GM19467 (cell line): Measurements from ENCODE around the gene RAD23B.

ENCODE experiments used
- ATAC-seq: cut with Tn5 transposase; IDR thresholded peaks from one replicate; pipeline ENCODE4 v1.9.1; 2021; ENCODE audit warnings: mild to moderate bottlenecking, moderate library complexity; ENCODE audit not compliant: unreplicated experiment

The RAD23B gene

DNA sequence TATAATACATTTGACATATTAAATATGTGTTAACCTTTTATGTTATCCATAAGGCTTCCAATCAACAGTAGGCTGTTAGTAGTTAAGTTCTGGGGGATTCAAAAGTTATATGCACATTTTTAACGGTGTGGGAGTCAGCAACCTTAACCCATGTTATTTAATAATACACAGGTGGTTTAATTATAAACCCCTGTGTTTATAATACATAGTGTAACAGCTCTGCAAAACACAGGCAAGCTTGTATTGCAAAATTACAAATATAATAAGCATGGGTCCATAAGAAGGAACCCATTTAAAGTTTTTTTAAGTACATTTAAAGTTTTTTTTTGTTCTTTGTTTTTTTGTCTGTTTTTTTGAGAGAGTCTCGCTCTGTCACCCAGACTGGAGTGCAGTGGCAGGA, 14.5 kb upstream of the RAD23B start:
- ATAC-seq = no peak

DNA sequence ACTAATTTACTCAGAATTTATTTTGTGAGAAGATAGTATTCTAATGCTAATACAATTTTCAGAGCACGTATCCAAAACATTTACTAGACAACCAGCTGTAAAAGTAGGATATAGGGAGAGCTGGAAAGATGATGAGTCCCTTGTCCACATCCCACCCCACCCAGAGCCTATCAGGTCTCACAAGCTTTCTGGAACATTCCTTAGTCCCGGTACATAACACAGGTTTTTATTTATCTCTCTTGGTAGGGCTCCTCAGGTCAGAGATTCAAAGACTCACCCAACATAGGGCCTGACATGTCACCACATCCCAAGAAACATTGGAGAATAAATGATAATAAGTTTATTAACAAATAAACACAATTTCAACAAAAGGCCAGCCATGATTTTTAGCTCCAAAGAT, 13.8 kb upstream of the RAD23B start:
- no peak for ATAC-seq

DNA sequence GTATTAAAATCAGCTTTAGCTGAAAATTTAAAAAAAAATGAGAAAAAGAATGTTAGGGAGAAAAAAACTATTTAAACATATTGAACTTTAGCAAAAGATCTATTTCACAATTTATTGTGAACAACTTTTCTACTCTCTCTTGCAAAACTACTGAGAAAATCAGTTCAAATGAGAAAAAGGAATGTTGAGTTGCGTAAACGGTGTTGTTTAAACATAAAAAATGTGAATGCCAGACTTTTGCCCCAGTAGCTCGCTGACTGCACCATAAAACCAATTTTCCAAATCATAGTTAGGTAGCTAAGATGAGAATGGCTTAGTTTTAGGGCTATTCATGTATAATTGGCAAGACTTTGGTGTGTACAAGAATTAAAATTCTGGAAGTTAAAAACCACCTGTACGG, 13.4 kb upstream of the RAD23B start:
- no peak for ATAC-seq

DNA sequence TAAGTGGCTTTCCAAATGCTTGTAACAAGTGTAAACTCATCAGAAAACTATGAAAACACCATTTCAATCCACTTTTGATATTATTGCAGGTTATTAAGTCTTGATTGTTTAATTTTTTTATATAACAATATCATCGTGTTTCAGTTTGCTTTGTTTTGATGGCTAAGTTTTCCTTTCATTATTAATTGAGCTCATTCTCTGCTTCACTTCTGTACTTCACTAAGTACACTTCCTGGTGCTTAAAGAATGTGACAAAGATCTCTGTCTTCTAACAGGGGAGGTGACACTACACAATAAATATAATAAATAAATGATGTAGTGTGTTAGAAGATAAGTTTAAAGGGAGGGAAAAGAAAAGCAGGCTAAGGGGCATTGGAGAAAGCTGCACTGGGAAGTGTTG, 13.0 kb upstream of the RAD23B start:
- no peak for ATAC-seq

DNA sequence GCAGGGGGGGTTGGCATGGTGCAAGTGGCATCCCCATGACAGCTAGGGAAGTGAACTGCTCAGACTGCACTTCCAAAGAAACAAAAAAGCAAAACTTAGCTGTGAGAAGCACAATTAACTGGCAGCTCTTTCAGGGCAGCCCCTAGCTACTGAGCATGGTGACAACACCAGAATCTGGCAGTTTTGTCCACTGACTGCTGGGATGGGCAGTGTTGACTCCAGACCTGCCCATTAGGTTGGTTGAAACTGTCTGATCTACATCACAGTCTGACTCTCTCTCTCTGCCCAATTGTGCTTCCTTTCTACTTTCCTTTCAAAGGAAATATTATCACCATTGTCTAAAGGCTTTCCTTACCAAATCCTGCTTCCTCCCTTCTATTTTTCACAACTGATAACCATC, 12.5 kb upstream of the RAD23B start:
- ATAC-seq = no peak

DNA sequence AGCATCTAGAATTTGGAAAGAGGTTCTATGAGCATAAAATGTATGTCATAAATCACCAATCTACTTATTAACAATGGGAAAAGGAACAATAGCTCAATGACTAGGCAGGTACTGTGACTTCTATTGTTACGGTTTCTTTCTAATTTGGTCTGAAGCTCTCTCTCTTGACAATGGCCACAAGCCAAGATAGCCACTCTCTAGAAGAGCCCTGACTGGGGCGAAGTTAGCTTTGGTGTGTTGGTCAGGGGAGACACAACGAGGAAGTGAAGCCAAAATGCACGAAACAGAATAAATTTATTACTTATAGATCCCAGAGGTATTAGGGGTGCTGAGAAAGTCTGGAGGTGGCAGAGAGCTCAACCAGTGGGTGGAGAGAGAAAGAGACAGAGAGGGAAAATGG, 9.4 kb upstream of the RAD23B start:
- no peak for ATAC-seq

DNA sequence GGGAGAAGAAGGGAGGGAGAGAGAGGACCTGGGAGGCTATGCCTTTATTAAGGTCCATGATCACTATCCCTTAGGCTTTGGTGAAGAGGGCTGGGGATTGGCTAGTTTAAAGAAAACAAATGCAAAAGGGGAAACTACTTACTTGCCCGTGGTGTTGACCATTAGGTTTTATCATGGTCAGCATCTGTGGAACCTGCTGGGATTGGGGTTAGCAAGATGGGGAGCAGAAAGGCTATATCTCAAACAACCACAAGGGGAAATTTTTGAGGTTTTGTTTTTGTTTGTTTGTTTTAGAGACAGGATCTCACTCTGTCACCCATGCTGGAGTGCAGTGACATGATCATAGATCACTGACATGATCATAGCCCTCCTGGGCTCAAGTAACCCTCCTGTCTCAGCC, 9.0 kb upstream of the RAD23B start:
- ATAC-seq = peak; percentile 70

DNA sequence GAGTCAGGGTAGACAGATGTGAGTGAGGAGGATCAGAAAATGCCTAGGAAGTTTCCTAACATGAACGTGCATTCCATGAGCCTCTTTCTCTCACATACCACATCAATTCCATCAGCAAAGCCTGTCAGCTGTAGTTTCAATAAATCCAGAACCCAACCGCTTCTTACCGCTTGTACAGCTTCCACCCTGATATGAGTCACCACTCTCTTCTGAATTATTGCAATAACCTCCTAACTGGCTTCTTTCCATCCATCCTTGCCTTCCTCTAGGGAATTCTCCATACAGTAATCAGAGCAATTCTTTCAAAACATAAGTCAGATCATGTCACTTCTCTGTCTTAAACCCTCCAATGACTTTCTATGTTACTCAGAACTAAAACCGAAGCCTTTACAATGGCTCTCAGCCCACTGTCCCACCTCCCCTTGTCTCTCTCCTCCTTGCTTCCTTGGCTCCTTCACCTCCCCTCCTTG, 8.1 kb upstream of the RAD23B start:
- no peak for ATAC-seq

DNA sequence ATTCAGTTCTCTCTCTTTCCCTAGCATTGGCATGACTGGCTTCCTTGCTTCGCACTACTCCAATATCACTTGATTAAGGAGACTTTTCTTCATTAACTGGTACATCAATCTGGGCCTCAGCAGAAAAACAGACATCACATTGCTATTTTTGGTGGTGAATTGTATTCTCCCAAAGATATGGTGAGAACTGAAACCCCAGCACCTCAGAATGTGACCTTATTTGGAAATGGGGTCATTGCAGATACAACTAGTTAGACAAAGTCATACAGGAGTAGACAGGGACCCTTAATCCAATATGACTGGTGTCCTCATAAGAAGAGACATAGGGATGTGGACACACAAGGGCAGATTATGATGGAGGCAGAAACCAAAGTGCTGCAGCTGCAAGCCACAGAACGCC, 7.5 kb upstream of the RAD23B start:
- ATAC-seq = no peak

DNA sequence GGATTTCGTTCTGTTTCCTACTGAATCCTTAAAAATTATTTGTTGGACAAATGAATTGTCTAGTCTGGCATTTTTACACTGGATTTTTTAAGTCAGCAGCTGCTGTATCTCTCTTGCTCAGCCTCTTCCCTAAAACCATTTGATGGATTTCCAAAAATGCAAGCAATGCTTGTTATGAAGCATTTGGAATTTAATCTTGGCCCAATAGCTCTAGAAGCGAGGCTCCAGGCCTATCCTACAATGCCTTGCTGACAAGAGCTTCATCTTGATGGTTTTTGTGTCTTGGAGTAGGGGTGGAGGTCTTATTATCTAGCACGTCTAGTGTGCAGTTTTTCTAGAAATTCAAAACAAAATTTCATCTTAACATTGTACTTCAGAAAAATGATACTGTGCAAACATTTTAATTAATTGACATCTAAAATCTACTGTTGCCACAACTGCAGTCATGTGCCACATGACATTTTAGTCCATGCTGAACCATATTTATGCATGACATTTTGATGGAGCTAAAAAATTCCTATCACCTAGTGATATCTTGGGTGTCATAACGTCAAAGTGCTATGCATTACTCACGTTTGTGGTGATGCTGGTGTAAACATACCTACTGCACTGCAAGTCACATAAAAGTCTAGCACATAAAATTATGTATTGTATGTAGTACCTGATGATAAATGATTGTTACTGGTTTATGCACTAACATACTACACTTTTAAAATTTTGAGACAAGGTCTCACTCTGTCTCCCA, 5.9 kb upstream of the RAD23B start:
- no peak for ATAC-seq

DNA sequence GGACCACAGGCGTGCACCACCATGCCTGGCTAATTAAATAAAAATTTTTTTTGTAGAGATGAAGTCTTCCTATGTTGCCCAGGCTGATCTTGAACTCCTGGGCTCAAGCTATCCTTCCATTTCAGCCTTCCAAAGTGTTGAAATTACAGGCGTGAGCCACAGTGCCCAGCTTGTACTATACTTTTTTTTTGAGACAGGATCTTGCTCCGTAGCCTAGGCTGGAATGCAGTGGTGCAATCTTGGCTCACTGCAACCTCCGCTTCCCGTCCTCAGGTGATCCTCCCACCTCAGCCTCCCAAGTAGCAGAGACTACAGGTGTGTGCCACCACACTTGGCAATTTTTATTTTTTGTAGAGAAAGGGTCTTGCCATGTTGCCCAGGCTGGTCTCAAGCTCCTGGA, 5.3 kb upstream of the RAD23B start:
- no peak for ATAC-seq

DNA sequence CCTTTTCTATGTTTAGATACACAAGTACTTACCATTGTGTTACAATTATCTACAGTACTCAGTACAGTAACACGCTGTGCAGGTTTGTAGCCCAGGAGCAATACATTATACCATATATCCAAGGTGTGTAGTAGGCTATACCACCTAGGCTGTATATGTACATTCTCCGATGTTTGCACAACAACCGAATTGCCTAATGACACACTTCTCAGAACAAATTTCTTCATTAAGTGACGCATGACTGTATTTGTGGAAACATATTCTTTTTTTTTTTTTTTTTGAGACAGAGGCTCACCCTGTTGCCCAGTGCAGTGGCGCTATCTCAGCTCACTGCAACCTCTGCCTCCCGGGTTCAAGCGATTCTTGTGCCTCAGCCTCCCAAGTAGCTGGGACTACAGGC, 4.0 kb upstream of the RAD23B start:
- ATAC-seq = no peak

DNA sequence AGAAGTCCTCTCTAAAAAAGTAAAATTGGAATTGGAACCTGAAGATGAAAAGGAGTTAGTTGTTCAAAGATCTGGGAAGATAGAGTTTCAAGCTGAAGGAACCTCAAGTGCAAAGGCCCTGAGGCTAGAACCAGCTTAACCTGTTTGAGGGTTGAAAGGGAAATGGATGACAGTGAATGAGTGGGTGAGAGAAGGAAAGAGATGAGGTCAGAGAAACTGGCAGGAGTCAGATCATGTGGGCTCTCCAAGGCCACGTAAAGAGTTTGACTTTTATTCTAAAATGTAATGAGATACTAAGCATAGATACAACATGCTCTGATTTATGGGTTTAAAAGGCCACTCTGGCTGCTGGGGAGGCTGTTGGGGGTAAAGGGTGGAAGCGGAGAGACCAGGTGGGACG, 2.5 kb upstream of the RAD23B start:
- ATAC-seq = no peak

DNA sequence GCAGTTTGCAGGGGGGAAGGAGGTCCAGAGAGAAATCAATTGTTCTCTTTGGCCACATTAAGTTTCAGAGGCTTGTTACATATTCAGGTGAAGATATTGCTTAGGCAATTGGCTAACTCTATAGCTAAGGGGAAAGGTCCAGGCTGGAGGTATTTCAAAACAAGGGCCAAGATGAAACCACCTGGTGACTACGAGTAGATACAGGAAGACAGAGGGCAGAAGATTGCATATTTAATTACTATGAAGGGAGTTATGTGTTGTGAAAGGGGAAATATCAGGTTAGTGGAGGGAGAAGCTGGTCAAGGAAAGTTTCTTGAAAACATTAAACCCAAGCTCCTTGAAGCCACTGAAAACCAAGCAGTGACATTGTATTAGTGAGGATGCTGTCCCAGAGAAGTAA, 1.9 kb upstream of the RAD23B start:
- ATAC-seq = no peak

DNA sequence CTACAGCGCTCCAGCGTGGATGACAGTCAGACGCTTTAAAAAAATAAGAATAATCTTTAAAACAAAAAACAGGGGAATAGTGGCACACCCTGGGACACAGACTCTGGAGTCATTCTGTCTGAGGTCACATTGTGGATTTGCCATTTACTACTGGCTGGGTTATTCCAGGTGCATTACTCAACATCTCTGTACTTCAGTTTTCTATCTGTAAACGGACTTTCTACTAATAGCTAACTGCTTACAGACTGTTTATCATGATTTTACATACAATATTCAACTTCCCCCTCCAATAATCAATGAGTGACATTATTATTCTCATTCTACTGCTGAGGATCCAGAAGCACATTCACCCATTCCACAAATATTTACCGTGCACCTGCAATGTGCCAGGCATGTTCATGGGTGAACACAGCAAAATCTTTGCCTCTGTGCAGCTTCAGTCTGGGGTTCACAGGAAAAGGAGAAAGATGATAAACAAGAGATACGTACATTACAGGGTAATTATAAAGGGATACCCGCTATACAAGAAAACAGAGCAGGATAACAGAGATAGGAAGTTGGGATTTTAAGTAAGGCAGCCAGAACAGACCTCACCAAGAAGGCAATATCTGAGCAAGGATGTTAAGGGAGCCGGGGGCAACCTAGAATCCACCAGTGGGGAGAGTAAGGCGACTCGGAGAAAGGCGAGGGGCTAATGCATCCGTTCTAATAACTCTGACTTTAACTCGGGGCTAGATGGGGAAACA, 984 bp upstream of the RAD23B start:
- ATAC-seq = no peak

DNA sequence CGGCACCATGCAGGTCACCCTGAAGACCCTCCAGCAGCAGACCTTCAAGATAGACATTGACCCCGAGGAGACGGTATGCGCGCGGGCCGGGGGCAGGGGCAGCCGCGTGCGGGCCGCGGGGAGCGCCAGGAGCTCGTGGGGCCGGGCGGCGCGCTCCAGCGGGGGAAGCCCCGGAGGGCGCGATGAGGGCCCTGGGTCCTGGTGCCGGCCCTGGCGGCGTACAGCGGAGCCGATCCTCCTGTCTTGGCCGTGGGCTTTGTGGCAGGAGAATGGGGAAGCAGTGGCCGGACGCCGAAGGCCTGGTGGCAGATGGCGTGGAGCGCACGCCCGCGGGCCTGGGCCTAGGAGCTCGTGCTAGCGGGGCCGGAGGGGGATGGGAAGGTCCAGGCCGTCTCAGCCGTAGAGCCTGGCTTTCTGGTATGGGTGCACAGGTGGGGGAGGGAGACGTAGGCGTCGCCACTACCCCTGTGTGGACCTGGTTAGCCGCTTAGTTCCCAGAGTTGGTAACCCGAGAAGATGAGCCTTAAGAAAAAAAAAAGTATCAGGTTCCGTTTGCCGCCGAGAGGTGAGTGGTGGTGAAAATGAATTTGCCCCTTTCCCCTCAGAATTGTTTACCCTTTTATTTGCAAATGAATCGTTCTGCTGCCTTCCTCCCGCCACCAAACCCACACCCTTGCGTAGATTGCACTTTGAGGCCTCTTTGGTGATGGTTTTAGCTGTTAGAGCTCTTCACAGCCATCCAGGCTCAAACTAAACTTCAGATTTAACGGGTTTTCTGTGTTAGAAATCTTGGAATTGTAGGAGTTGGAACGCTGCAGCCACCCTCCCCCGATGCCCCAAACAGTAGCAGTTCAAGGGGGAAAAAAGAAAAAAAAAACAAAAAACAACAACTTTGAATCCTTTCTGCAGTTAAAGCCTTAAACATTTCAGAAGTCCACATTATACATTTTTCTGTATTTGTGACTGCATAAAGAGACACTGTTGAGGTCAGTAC, 841 bp downstream of the RAD23B start:
- ATAC-seq = peak; percentile 44

DNA sequence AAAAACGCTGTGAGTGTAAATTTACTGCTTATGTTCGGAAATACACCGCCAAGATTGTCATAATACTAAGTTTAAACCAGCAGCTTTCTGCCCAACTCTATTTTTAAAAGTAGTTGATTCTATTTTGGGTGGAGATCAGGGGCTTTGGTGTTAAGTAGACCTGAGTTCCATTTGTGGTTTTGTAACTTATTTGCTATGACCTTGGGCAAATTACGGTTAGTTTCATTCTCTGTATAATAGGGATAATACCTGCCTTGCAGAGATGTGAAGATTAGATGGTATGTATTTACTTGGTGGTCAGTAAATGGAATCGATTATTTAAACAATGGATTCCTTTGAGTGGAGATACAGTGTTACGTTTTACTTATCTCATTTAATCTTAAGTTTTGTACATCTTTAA, 1.6 kb downstream of the RAD23B start:
- ATAC-seq = no peak

DNA sequence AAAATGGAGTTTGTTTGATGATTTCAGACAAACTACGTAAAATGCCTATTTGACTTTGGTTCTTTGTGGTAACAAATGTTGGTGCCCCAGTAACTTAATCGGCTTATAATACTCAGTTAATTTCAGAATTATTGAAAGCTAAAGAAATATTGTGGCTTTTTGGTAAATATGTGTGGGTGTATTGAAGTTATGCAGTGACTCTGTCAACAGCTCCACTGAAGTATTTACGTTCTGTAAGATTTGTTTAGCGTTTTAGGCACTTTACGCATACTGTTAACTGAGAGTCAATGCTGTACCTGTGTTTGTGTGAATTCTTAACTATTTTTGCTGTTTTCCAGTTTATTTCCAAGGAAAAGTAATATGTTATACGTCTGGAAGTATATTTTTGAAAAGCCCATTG, 2.2 kb downstream of the RAD23B start:
- ATAC-seq = no peak

DNA sequence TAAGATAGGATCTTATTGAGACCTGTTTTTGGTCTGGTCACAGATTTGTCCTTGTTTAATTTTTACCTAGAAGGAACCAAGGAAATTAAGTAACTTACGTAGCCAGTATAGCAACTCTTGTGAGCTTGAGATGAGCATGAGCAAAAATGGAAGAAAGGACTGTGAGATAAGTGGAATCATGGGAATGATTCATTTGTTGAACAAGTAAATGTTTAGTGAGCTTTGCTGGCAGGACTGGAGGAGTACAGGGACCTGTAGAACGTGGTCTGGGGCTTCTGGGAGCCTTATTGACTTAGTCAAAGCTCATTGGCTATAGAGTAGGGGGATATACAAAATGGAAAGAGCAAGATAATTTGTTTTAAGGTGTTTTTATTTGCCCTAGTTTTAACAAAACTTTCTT, 3.0 kb downstream of the RAD23B start:
- ATAC-seq = no peak

DNA sequence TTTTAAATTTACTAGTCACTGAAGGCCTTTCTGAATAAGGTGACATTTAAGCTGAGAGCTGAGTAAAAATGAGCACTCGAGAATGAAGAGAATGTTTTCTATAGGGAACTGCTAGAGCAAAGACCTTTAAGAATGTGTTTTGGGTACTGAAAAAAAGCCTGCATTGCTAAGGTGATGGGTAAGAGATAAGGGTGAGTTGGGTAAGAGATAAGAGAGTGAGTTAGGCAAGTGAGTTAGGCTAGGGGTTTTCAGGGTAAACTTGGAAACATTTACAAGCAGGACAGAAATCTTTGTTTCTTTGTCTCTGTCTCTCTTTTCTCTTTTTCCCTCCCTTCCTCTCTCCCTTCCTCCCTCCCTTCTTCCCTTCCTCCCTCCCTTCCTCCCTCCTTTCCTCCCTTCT, 5.6 kb downstream of the RAD23B start:
- ATAC-seq = no peak

DNA sequence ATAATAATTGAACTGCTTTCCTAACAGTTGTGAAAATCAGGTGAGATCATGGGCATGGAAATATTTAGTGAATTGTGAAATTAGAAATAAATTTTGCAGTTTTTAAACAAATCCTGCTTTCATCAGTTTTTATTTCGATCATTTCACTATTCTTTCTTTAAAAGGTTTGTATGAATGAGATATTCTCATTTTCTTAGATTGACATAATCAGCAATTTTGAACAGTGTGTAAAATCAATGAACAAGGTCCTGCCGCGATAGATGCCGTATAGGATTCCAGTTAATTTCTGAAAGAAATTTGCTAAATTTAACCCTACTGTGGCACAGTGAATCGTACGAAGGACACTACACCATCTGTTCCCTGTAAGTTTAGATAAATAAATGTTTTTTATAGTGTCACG, 7.5 kb downstream of the RAD23B start:
- no peak for ATAC-seq
